GM12878 (cell line): ENCODE measurements around the gene RAB37. TPM values are rescaled to one million over a fixed set of nuclear protein-coding genes. Genes with fewer than 3 reads are reported as not detected.

Experiments used
- ATAC-seq: fragments of 200-7000 bp; cut with Tn5 transposase; 3 replicates; pipeline ENCODE4 v1.9.1; 2020; ENCODE audit warnings: mild to moderate bottlenecking, moderate library complexity
- BruUV-seq: library from RNA; stranded (reverse); fragments of 400-500 nt; replicated peaks from 2 replicates; lab custom pipeline; 2021; lab: Mats Ljungman, UMichigan
- CTCF ChIA-PET: fragments of 300-600 bp; sonication (Branson Sonifier 250); formaldehyde crosslinking; extraction: SDS; loops from one replicate; lab custom pipeline; 2021; ENCODE audit warnings: inconsistent platforms; lab: Yijun Ruan, JAX
- POLR2A ChIA-PET: fragments of 350-600 bp; formaldehyde crosslinking; extraction: SDS; loops from one replicate; lab custom pipeline; 2021; ENCODE audit warnings: inconsistent platforms; lab: Charles Lee
- RAD21 ChIA-PET: fragments of 300-600 bp; sonication (Branson Sonifier 250); formaldehyde crosslinking; loops from one replicate; lab custom pipeline; 2023; ENCODE audit warnings: antibody characterized with exemption; ENCODE audit not compliant: unreplicated experiment; lab: Charles Lee
- SMC1A ChIA-PET: fragments of 300-600 bp; sonication (Branson Sonifier 250); formaldehyde crosslinking; loops from one replicate; lab custom pipeline; 2023; ENCODE audit not compliant: unreplicated experiment, uncharacterized antibody; lab: Charles Lee
- DNase-seq: peaks from one replicate; pipeline ENCODE4 v3.0.0-alpha.2; 2011; ENCODE audit warnings: low read depth, low spot score
- FAIRE-seq: peaks from 3 replicates; lab custom pipeline; 2011; peaks lifted over from hg19 to GRCh38; lab: Jason Lieb, UNC
- H2AFZ ChIP-seq: 2 replicates; pipeline ENCODE4 v1.6.0; 2011; ENCODE audit warnings: low read depth, low read length, control low read depth; ENCODE audit not compliant: control insufficient read depth
- H3K27ac ChIP-seq: 2 replicates; pipeline ENCODE4 v1.5.1; 2011; ENCODE audit warnings: control low read depth; ENCODE audit not compliant: control insufficient read depth, insufficient read depth
- H3K27me3 ChIP-seq, 2 experiments: replicated peaks in 1 of 2; 2 replicates each; pipeline versions ENCODE4 v1.6.0 to v1.6.1; 2011; ENCODE audit warnings: low read length in 1 of 2; ENCODE audit not compliant: control insufficient read depth in 2 of 2, insufficient read depth in 2 of 2
- H3K36me3 ChIP-seq, 2 experiments: 2 replicates each; pipeline ENCODE4 v1.5.1; 2011; ENCODE audit warnings: low read length in 1 of 2; ENCODE audit not compliant: control insufficient read depth in 2 of 2, insufficient read depth in 2 of 2
- H3K4me1 ChIP-seq: 2 replicates; pipeline ENCODE4 v1.6.1; 2011; ENCODE audit warnings: mild to moderate bottlenecking, low read length, moderate library complexity, mixed read lengths; ENCODE audit not compliant: control insufficient read depth, insufficient read depth
- H3K4me2 ChIP-seq: 2 replicates; pipeline ENCODE4 v1.6.0; 2011; ENCODE audit warnings: control low read depth; ENCODE audit not compliant: control insufficient read depth, insufficient read depth
- H3K4me3 ChIP-seq: fragments of 200-600 bp; sonication (generic); 2 replicates; pipeline ENCODE4 v1.5.1; 2016
- H3K79me2 ChIP-seq: 2 replicates; pipeline ENCODE4 v1.6.0; 2011; ENCODE audit warnings: low read length; ENCODE audit not compliant: control insufficient read depth, insufficient read depth
- H3K9ac ChIP-seq: 2 replicates; pipeline ENCODE4 v1.8.0; 2011; ENCODE audit warnings: low read length, control low read depth, mixed read lengths; ENCODE audit not compliant: control insufficient read depth, insufficient read depth
- H3K9me3 ChIP-seq: replicated peaks from 3 replicates; pipeline ENCODE4 v1.5.1; 2011; ENCODE audit warnings: mild to moderate bottlenecking, low read length; ENCODE audit not compliant: control insufficient read depth, insufficient read depth
- H4K20me1 ChIP-seq: 2 replicates; pipeline ENCODE4 v1.6.0; 2011; ENCODE audit not compliant: control insufficient read depth, insufficient read depth
- FOXM1 ChIP-seq: IDR thresholded peaks from 2 replicates; pipeline ENCODE4 v1.6.1; 2012; ENCODE audit warnings: low read depth, mild to moderate bottlenecking, inconsistent platforms, low read length, moderate library complexity
- HCFC1 ChIP-seq: fragments of 150-350 bp; IDR thresholded peaks from 2 replicates; pipeline ENCODE4 v1.6.1; 2014; ENCODE audit warnings: low read length
- HDAC6 ChIP-seq: fragments of 200-600 bp; sonication (generic); IDR thresholded peaks from one replicate; pipeline ENCODE4 v1.8.0; 2017; ENCODE audit warnings: antibody characterized with exemption; ENCODE audit not compliant: unreplicated experiment
- IRF4 ChIP-seq: IDR thresholded peaks from 2 replicates; pipeline ENCODE4 v1.6.1; 2011; ENCODE audit warnings: low read depth, low read length
- JUNB ChIP-seq: IDR thresholded peaks from 2 replicates; pipeline ENCODE4 v1.6.1; 2016; ENCODE audit warnings: antibody characterized with exemption, mild to moderate bottlenecking
- JUND ChIP-seq: IDR thresholded peaks from 2 replicates; pipeline ENCODE4 v1.6.1; 2012; ENCODE audit warnings: low read depth, mild to moderate bottlenecking, low read length, improper control_type of control experiment, moderate library complexity
- NR2C2 ChIP-seq: IDR thresholded peaks from 2 replicates; pipeline ENCODE4 v1.6.1; 2011; ENCODE audit warnings: borderline replicate concordance, low read depth; ENCODE audit not compliant: control insufficient read depth, insufficient read length
- RAD21 ChIP-seq: IDR thresholded peaks from 2 replicates; pipeline ENCODE4 v1.6.1; 2011; ENCODE audit warnings: mild to moderate bottlenecking, low read depth, low read length, moderate library complexity; ENCODE audit not compliant: insufficient read depth
- RB1 ChIP-seq: fragments of 450-650 bp; formaldehyde crosslinking; IDR thresholded peaks from 2 replicates; pipeline ENCODE4 v1.6.1; 2017; ENCODE audit warnings: mild to moderate bottlenecking, borderline replicate concordance
- RELA ChIP-seq: fragments of 450-650 bp; IDR thresholded peaks from 2 replicates; pipeline ENCODE4 v1.8.0; 2014; ENCODE audit warnings: borderline replicate concordance; ENCODE audit not compliant: partially characterized antibody
- REST ChIP-seq: IDR thresholded peaks from 2 replicates; pipeline ENCODE4 v1.6.1; 2012; ENCODE audit warnings: mild to moderate bottlenecking, low read depth, low read length
- SRF ChIP-seq, 2 experiments: IDR thresholded peaks; 2 replicates each; pipeline ENCODE4 v1.6.1; 2011; ENCODE audit warnings: low read depth in 2 of 2, low read length in 2 of 2, mild to moderate bottlenecking in 1 of 2, moderate library complexity in 1 of 2
- TCF3 ChIP-seq: IDR thresholded peaks from 2 replicates; pipeline ENCODE4 v1.6.1; 2012; ENCODE audit warnings: low read depth, mild to moderate bottlenecking, low read length, borderline replicate concordance; ENCODE audit not compliant: insufficient read depth
- WGBS: methylation state at CpG from one replicate; pipeline ENCODE4 v1.1.6; 2016; ENCODE audit warnings: low lambda C conversion rate; ENCODE audit not compliant: insufficient replicate concordance, insufficient coverage; ENCODE audit errors: missing lambda C conversion rate; 5-methylcytosine and 5-hydroxymethylcytosine counted together
- in situ Hi-C: fragments of 300-500 bp; cut with MboI; formaldehyde crosslinking; loops from 9 replicates; pipeline ENCODE4 v1.14.3; 2018; ENCODE audit warnings: mixed read lengths
- intact Hi-C: fragments of 100-400 bp; cut with micrococcal nuclease; formaldehyde crosslinking; loops from one replicate; pipeline ENCODE4 v1.14.2; 2022; ENCODE audit not compliant: unreplicated experiment
- polyA plus RNA-seq, 11 experiments: library from polyadenylated mRNA; depleted of rRNA in 4 of 11; unstranded in 6 of 11; stranded (reverse) in 5 of 11; fragments of >200 nt; fragmentation: Nextera tagmentation in 4 of 11; fragmentation: Illumina TruSeq in 1 of 11; extraction: Ambion mirVana in 4 of 11; extraction: Trizol in 1 of 11; gene quantifications; 1 replicate in 1 of 11; 2 replicates in 10 of 11; pipeline versions ENCODE4 v1.2.1 to v1.2.3, GENCODE V29; 2011 to 2016; ENCODE audit warnings: inconsistent platforms in 2 of 11, missing spikeins in 2 of 11, low read depth in 1 of 11
- total RNA-seq, 4 experiments: library from RNA; depleted of rRNA in 3 of 4; stranded (reverse); fragments of >200 nt in 3 of 4; fragmentation: Illumina TruSeq in 1 of 4; extraction: Trizol in 1 of 4; gene quantifications; 2 replicates each; pipeline versions ENCODE4 v1.2.1 to v1.2.3, GENCODE V29; 2013 to 2021

Gene RAB37
- total and polyA plus RNA-seq, 10 of the 15 experiments (the other 5 are each of a cell fraction or from before 2014, with no cell fraction given) = 0.48 to 5.6 (median 1.7) TPM

- peaks cover 9% of the 10 kb centered on the region; the same call in 1 of the 2 replicates for H3K4me1 ChIP-seq
Observed at GRCh38 chr17:74773871-74774286, 36.8 kb downstream of the RAB37 start.

More at GRCh38 chr17:74773871-74774286, 36.8 kb downstream of the RAB37 start:
- FAIRE-seq = peak; percentile 35
- H4K20me1 ChIP-seq = no peaks in the 10 kb centered on the region
- no peak overlapping the region for H3K4me2 ChIP-seq
- no peak overlapping the region for H3K27ac ChIP-seq
- peaks cover 16% of the 10 kb centered on the region for H3K79me2 ChIP-seq
- H3K9me3 ChIP-seq = no peaks in the 10 kb centered on the region
- H3K9ac ChIP-seq = no peak overlapping the region
- intact Hi-C loops (no loop called here), in situ Hi-C loops (no loop called here)
- TF ChIP-seq HCFC1 (no peak), JUND (no peak), RELA (no peak), REST (no peak), NR2C2 (no peak), SRF (IDR thresholded peaks at IDR 0.05; ENCODE audit: low read depth in 2 of 2, low read length in 2 of 2) (no peak), FOXM1 (no peak), IRF4 (no peak), RAD21 (no peak), RB1 (no peak), JUNB (no peak), HDAC6 (no peak), TCF3 (no peak)
- WGBS = 94% methylated on average over 6 of the region's 6 CpGs
- no peak for ATAC-seq
- no peak overlapping the region for H2AFZ ChIP-seq
- no peak overlapping the region for H3K4me3 ChIP-seq
- ChIA-PET POLR2A (interaction anchor here (0.6 to 1.6 kb wide), 4 partner anchors 17 to 95 kb away, joined by 3 to 7 read pairs (median 4); no protein-coding TSS in a partner anchor), RAD21 (interaction anchor here (0.7 to 3.5 kb wide), 4 partner anchors 28 to 208 kb away, joined by 3 to 13 read pairs (median 3); no protein-coding TSS in a partner anchor), SMC1A (interaction anchor here (2.3 to 2.9 kb wide), 4 partner anchors 24 to 36 kb away, joined by 7 to 10 read pairs (median 9); no protein-coding TSS in a partner anchor), CTCF (interaction anchor here (1.1 to 7.0 kb wide), 6 partner anchors 14 to 187 kb away, joined by 3 to 60 read pairs (median 6); no protein-coding TSS in a partner anchor)
- H3K27me3 ChIP-seq = no peaks in the 10 kb centered on the region
- peaks cover 26 to 28% of the 10 kb centered on the region in 2 experiments for H3K36me3 ChIP-seq
- no peak for DNase-seq
- BruUV-seq = no TSS peak
